ENCODE measurements around the gene DOCK2. TPM values are rescaled to one million over a fixed set of nuclear protein-coding genes. Genes with fewer than 3 reads are reported as not detected.

DOCK2 gene
- total RNA-seq, 3 donors from 2014 or later = 13.4 to 43.8 (median 19.8) TPM

GRCh38 chr5:169682026-169682425 is 45.0 kb downstream of the DOCK2 start:
- no peak for TF ChIP-seq POLR2AphosphoS5 (IDR thresholded peaks at IDR 0.05)
- TF ChIP-seq POLR2A (IDR thresholded peaks at IDR 0.05) = no peak
- TF ChIP-seq CTCF (IDR thresholded peaks at IDR 0.05) = no peak
- no peaks in the 10 kb centered on the region for H3K36me3 ChIP-seq
- H3K27me3 ChIP-seq = no peaks in the 10 kb centered on the region
- H3K4me1 ChIP-seq = no peaks in the 10 kb centered on the region
- H3K9me3 ChIP-seq = no peaks in the 10 kb centered on the region
- no peak for DNase-seq (ENCODE audit: low spot score in 2 of 2)
- no peak overlapping the region for H3K4me3 ChIP-seq
- intact Hi-C loops (cut with DNase I; ENCODE audit: low total_unique reads) = no loop called here
- H3K27ac ChIP-seq = no peak overlapping the region

- H3K27me3 ChIP-seq = no peaks in the 10 kb centered on the region
- no peak for TF ChIP-seq POLR2A (IDR thresholded peaks at IDR 0.05)
- TF ChIP-seq CTCF (IDR thresholded peaks at IDR 0.05) = no peak
- no peak for TF ChIP-seq POLR2AphosphoS5 (IDR thresholded peaks at IDR 0.05)
- no peak overlapping the region for H3K27ac ChIP-seq
- intact Hi-C loops (cut with DNase I; ENCODE audit: low total_unique reads) = no loop called here
- H3K9me3 ChIP-seq = no peaks in the 10 kb centered on the region
- H3K4me3 ChIP-seq = no peak overlapping the region
- no peak for DNase-seq (ENCODE audit: low spot score in 2 of 2)
- no peaks in the 10 kb centered on the region for H3K36me3 ChIP-seq
- H3K4me1 ChIP-seq = no peaks in the 10 kb centered on the region
Observed at GRCh38 chr5:169686137-169686536, 49.1 kb downstream of the DOCK2 start.

- intact Hi-C loops (cut with DNase I; ENCODE audit: low total_unique reads) = no loop called here
- no peak overlapping the region for H3K27ac ChIP-seq
- no peak overlapping the region for H3K4me3 ChIP-seq
- no peak for DNase-seq (ENCODE audit: low spot score in 2 of 2)
- no peak for TF ChIP-seq POLR2AphosphoS5 (IDR thresholded peaks at IDR 0.05)
- TF ChIP-seq POLR2A (IDR thresholded peaks at IDR 0.05) = no peak
- no peak for TF ChIP-seq CTCF (IDR thresholded peaks at IDR 0.05)
- no peaks in the 10 kb centered on the region for H3K4me1 ChIP-seq
- no peaks in the 10 kb centered on the region for H3K36me3 ChIP-seq
- no peaks in the 10 kb centered on the region for H3K27me3 ChIP-seq
- H3K9me3 ChIP-seq = no peaks in the 10 kb centered on the region
Observed at GRCh38 chr5:169688106-169688505, 51.0 kb downstream of the DOCK2 start.

GRCh38 chr5:169691471-169691870 is 54.4 kb downstream of the DOCK2 start:
- H3K4me3 ChIP-seq = no peak overlapping the region
- intact Hi-C loops (cut with DNase I; ENCODE audit: low total_unique reads) = no loop called here
- H3K9me3 ChIP-seq = no peaks in the 10 kb centered on the region
- H3K36me3 ChIP-seq = no peaks in the 10 kb centered on the region
- no peaks in the 10 kb centered on the region for H3K27me3 ChIP-seq
- no peaks in the 10 kb centered on the region for H3K4me1 ChIP-seq
- H3K27ac ChIP-seq = no peak overlapping the region
- TF ChIP-seq CTCF (IDR thresholded peaks at IDR 0.05) = no peak
- no peak for TF ChIP-seq POLR2A (IDR thresholded peaks at IDR 0.05)
- TF ChIP-seq POLR2AphosphoS5 (IDR thresholded peaks at IDR 0.05) = no peak
- DNase-seq (ENCODE audit: low spot score in 2 of 2) = no peak

- no peak for TF ChIP-seq CTCF (IDR thresholded peaks at IDR 0.05)
- no peak for TF ChIP-seq POLR2AphosphoS5 (IDR thresholded peaks at IDR 0.05)
- H3K4me3 ChIP-seq = no peak overlapping the region
- H3K27me3 ChIP-seq = no peaks in the 10 kb centered on the region
Observed at GRCh38 chr5:169694091-169694625, 57.1 kb downstream of the DOCK2 start.

More at GRCh38 chr5:169694091-169694625, 57.1 kb downstream of the DOCK2 start:
- intact Hi-C loops (cut with DNase I; ENCODE audit: low total_unique reads) = no loop called here
- no peaks in the 10 kb centered on the region for H3K9me3 ChIP-seq
- no peaks in the 10 kb centered on the region for H3K36me3 ChIP-seq
- no peaks in the 10 kb centered on the region for H3K4me1 ChIP-seq
- H3K27ac ChIP-seq = no peak overlapping the region
- DNase-seq (ENCODE audit: low spot score in 2 of 2) = no peak
